SU-DHL-6 (cell line): Measurements from ENCODE around the gene EPC1.

Experiments
- H2AFZ ChIP-seq: fragments of 200-600 bp; sonication (generic); 2 replicates; pipeline ENCODE4 v1.6.1; 2014; ENCODE audit warnings: low read depth, mild to moderate bottlenecking, moderate library complexity, mixed read lengths, antibody characterized with exemption, low read length; ENCODE audit not compliant: severe bottlenecking
- H3F3A ChIP-seq: fragments of 200-600 bp; shearing (Covaris generic); 2 replicates; pipeline ENCODE4 v1.6.0; 2016; ENCODE audit warnings: antibody characterized with exemption, mild to moderate bottlenecking; ENCODE audit not compliant: insufficient read depth
- H3K27ac ChIP-seq: fragments of 200-600 bp; sonication (generic); 2 replicates; pipeline ENCODE4 v1.5.1; 2016; ENCODE audit warnings: low read depth, mild to moderate bottlenecking, low read length, moderate library complexity, mixed read lengths
- H3K27me3 ChIP-seq: fragments of 200-600 bp; sonication (generic), shearing (Covaris generic); 2 replicates; pipeline ENCODE4 v1.6.0; 2014; ENCODE audit warnings: mild to moderate bottlenecking, low read length
- H3K36me3 ChIP-seq: fragments of 200-600 bp; sonication (generic); 2 replicates; pipeline ENCODE4 v1.6.1; 2014; ENCODE audit warnings: mild to moderate bottlenecking, low read length, mixed read lengths
- H3K4me2 ChIP-seq: fragments of 300-600, 200-600 bp; shearing (Covaris generic), sonication (generic); 2 replicates; pipeline ENCODE4 v1.6.0; 2014; ENCODE audit warnings: low read length, low read depth, mild to moderate bottlenecking; ENCODE audit not compliant: poor library complexity, severe bottlenecking
- H3K4me3 ChIP-seq: fragments of 200-600 bp; sonication (generic); 2 replicates; pipeline ENCODE4 v1.5.1; 2014; ENCODE audit warnings: antibody characterized with exemption, low read length, mild to moderate bottlenecking, mixed read lengths; ENCODE audit not compliant: insufficient read depth, poor library complexity, severe bottlenecking
- H3K79me2 ChIP-seq: fragments of 200-600 bp; sonication (generic); 2 replicates; pipeline ENCODE4 v1.6.1; 2014; ENCODE audit warnings: mild to moderate bottlenecking, low read length, moderate library complexity; ENCODE audit not compliant: insufficient read depth
- H3K9ac ChIP-seq: fragments of 200-600 bp; sonication (generic); 2 replicates; pipeline ENCODE4 v1.7.0; 2014; ENCODE audit warnings: mild to moderate bottlenecking, low read length
- H3K9me2 ChIP-seq: fragments of 200-600 bp; sonication (generic); replicated peaks from 2 replicates; pipeline ENCODE4 v1.6.1; 2014; ENCODE audit warnings: low read length; ENCODE audit not compliant: insufficient read depth
- H3K9me3 ChIP-seq: fragments of 200-600 bp; sonication (generic); 2 replicates; pipeline ENCODE4 v1.6.1; 2014; ENCODE audit warnings: low read length, mixed read lengths; ENCODE audit not compliant: insufficient read depth
- H4K20me1 ChIP-seq: fragments of 200-600 bp; sonication (generic); 2 replicates; pipeline ENCODE4 v1.6.1; 2014; ENCODE audit warnings: low read depth, mild to moderate bottlenecking, antibody characterized with exemption, low read length, moderate library complexity, mixed read lengths
- CTCF ChIP-seq: fragments of 200-600 bp; sonication (generic); IDR thresholded peaks from one replicate; pipeline ENCODE4 v1.5.1; 2017; ENCODE audit warnings: antibody characterized with exemption, mild to moderate bottlenecking, low read length, moderate library complexity; ENCODE audit not compliant: insufficient read depth, poor library complexity, severe bottlenecking
- EZH2phosphoT487 ChIP-seq: fragments of 200-600 bp; sonication (generic), shearing (Covaris generic); conservative IDR thresholded peaks from 2 replicates; pipeline ENCODE4 v1.6.1; 2018; ENCODE audit warnings: mild to moderate bottlenecking, antibody characterized with exemption, low read length, moderate library complexity, mixed read lengths

The EPC1 gene

GRCh38 chr10:32346134-32346550, 816 bp downstream of the EPC1 start:
- no peaks in the 10 kb centered on the region for H4K20me1 ChIP-seq

GRCh38 chr10:32341596-32341995, 5.4 kb downstream of the EPC1 start:
- no peaks in the 10 kb centered on the region for H3K9me3 ChIP-seq
- no peak overlapping the region for H2AFZ ChIP-seq
- peaks cover 9% of the 10 kb centered on the region; the same call in 1 of the 2 replicates for H4K20me1 ChIP-seq
- no peak overlapping the region for H3K4me3 ChIP-seq
- no peak for TF ChIP-seq CTCF
- TF ChIP-seq EZH2phosphoT487 = no peak
- peak overlapping the region; percentile 36 for H3K4me2 ChIP-seq
- H3F3A ChIP-seq = no peaks in the 10 kb centered on the region; the same call in 1 of the 2 replicates
- no peaks in the 10 kb centered on the region for H3K9me2 ChIP-seq
- H3K27me3 ChIP-seq = no peaks in the 10 kb centered on the region
- H3K36me3 ChIP-seq = peaks cover 18% of the 10 kb centered on the region; the same call in 1 of the 2 replicates
- no peak overlapping the region for H3K27ac ChIP-seq
- H3K79me2 ChIP-seq = peaks cover 95% of the 10 kb centered on the region
- H3K9ac ChIP-seq = peak overlapping the region; percentile 9; the same call in 1 of the 2 replicates

More at GRCh38 chr10:32346134-32346550, 816 bp downstream of the EPC1 start:
- H3K9me2 ChIP-seq = no peaks in the 10 kb centered on the region
- H3F3A ChIP-seq = peaks cover 10% of the 10 kb centered on the region
- peak overlapping the region; percentile 100 for H3K9ac ChIP-seq
- peaks cover 8% of the 10 kb centered on the region; the same call in 1 of the 2 replicates for H3K36me3 ChIP-seq
- TF ChIP-seq EZH2phosphoT487 = no peak
- peak; percentile 86 for TF ChIP-seq CTCF
- no peaks in the 10 kb centered on the region for H3K9me3 ChIP-seq
- H3K4me2 ChIP-seq = peak overlapping the region; percentile 81
- H3K27me3 ChIP-seq = no peaks in the 10 kb centered on the region
- peak overlapping the region; percentile 63 for H2AFZ ChIP-seq
- peak overlapping the region; percentile 73 for H3K4me3 ChIP-seq
- H3K79me2 ChIP-seq = peaks cover 66% of the 10 kb centered on the region
- H3K27ac ChIP-seq = peak overlapping the region; percentile 93

GRCh38 chr10:32340596-32341180, 6.3 kb downstream of the EPC1 start:
- Histone ChIP-seq H3F3A (no peaks in the 10 kb centered on the region; the same call in 1 of the 2 replicates), H3K27ac (no peak overlapping the region), H3K9me2 (no peaks in the 10 kb centered on the region), H4K20me1 (peaks cover 14% of the 10 kb centered on the region), H3K27me3 (no peaks in the 10 kb centered on the region), H3K36me3 (peaks cover 18% of the 10 kb centered on the region; the same call in 1 of the 2 replicates), H3K9ac (no peak overlapping the region), H3K4me2 (peak overlapping the region; percentile 36), H3K4me3 (no peak overlapping the region), H2AFZ (no peak overlapping the region), H3K9me3 (no peaks in the 10 kb centered on the region), H3K79me2 (peaks cover 100% of the 10 kb centered on the region)
- no peak for TF ChIP-seq CTCF
- no peak for TF ChIP-seq EZH2phosphoT487
